GM18909 (cell line): ENCODE results near the gene EXOC3.

Experiments
- ATAC-seq: cut with Tn5 transposase; IDR thresholded peaks from one replicate; pipeline ENCODE4 v1.9.1; 2021; ENCODE audit warnings: mild to moderate bottlenecking; ENCODE audit not compliant: unreplicated experiment, poor library complexity

EXOC3 gene

DNA sequence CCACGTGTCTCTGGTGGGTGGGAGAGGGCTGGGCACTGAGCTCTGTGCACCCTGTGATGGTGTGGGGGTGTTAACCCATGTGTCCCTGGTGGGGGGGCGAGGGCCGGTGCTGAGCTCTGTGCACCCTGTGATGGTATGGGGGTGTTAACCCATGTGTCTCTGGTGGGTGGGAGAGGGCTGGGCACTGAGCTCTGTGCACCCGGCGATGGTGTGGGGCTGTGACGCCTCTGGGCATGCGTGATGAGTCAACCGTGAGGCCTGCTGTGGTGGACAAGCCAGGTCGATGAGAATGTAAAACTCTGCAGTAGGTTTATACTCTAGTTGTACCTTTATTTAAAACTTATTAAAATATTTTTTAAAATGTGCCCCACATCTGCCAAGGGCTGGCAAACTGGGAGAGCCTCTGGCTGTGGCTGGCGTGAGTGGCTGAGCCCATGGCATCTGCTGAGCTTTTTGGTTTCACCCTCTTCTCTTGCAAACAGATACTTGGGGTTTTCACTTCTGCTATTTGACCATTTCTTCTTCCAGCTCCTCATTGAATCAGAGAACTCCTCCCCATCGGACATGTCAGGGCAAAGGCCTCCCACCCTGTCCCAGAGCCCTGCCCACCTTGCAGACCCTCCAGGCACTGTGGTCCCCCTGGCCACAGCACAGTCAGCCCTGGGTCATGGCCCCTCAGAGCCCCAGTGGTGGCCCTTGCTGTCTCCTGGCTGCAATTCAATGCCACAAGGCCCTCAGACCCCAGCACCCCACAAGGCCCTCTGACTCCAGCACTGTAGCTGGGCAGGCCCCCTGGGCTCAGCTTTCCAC lies 18.5 kb upstream of the EXOC3 start:
- ATAC-seq = peak; percentile 86

DNA sequence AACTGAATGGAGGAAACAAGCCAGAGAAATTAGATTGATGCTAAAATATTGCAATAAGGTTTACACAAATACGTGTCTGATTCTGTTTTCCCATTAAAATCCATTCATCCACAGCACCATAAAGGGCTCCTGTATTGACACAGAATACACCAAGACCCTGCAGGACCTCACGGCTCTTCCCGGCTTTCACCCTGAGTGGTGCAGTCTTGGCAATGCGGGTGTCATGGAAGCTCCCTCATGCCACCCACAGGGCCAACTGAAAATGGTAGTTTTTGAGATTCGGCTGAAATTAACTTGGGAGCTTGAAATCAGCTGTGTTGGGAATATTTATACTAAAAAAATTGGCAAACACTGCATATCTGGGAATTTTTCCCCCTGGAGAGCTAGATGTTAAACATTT lies 17.3 kb upstream of the EXOC3 start:
- no peak for ATAC-seq

DNA sequence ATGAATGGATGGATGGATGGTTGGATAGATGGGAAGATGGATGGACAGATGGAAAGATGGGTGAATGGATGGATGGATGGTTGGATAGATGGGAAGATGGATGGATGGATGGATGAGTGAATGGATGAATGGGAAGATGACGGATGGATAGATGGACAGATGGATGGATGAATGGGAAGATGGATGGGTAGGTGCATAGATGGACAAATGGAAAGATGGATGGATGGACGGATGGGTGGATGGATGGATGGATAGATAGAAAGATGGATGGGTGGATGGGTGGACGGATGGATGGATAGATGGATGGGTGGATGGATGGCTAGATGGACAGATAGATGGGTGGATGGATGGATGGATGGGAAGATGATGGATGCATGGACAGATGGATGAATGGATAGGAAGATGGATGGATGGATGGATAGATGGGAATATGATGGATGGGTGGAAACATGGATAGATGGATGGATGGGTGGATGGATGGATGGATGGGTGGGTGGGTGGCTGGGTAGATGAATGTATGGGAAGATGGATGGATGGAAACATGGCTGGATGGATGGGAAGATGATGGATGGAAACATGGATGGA lies 16.5 kb upstream of the EXOC3 start:
- ATAC-seq = no peak

DNA sequence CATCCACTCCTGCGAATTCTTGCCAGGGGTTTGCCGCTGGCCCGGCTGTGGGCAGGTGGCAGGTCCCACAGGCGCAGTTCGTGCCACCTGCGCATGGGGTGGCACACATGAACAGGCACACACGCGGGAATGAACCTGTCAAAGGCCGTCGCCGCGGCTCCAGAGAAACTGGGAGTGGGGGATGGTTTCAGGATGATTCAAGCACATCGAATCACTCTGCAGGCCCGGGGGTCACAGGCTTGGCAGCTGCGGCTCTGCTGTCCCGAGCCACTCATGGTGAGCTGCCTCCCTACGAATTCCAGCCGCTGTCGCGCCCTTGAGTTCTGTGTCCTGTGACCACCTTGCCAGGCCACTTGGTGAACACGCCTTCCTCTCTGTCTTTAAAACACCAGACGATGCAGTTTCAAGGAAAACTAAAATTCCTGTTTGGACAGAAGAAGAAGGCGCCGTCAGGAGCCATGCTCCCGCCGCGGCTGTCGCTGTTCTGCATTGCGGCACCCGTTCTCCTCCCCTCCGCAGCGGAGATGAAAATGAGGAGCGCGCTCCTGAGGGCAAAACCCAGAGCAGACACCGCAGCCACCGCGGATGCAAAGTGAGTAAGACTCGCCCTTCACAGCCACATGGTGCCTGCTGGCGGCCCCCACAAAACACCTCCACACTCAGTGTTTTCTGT lies 15.4 kb upstream of the EXOC3 start:
- ATAC-seq = no peak

DNA sequence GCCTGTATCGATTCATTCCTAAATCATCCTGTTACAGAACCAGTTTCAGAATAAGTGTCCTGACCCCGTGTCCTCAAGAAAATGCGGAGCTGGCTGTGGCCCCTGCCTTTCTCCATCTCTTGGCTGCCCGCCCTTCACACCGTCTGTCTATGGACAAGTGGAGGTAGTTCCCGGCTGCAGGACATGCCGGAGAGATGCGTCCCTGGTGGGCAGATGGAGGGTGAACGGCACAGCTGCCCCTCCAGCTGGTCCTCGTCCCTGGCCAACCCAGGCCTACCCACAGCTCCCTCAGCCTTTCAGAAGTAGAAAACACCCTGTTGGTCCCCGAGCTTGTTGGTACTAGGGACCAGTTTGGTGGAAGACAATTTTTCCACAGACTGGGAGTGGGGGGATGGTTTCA lies 14.8 kb upstream of the EXOC3 start:
- no peak for ATAC-seq

DNA sequence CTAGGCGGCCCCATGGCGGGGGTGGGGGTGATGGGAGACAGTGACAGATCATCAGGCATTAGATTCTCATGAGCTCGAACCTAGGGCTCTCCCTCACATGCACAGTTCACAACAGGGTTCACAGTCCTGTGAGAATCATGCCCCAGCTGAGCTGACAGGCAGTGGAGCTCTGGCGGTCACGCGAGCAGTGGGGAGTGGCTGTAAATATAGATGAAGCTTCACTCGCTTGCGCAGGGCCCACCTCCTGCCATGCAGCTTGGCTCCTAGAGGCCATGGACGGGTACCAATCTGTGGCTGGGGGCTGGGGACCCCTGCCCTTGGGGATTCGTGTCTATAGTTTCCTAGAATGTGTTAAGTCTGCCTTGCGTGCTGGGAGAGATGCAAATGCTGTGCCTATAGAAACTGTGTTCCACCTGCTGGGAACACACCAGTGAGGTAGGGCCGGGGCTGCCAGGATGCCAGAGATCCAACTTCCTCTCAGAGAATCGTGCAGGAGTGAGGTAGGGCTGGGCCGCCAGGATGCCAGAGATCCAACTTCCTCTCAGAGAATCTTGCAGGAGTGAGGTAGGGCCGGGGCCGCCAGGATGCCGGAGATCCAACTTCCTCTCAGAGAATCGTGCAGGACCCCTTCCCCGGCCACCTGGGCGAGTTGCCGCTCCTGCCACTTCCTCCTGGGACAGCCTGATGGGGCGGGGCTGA lies 14.1 kb upstream of the EXOC3 start:
- ATAC-seq = no peak

DNA sequence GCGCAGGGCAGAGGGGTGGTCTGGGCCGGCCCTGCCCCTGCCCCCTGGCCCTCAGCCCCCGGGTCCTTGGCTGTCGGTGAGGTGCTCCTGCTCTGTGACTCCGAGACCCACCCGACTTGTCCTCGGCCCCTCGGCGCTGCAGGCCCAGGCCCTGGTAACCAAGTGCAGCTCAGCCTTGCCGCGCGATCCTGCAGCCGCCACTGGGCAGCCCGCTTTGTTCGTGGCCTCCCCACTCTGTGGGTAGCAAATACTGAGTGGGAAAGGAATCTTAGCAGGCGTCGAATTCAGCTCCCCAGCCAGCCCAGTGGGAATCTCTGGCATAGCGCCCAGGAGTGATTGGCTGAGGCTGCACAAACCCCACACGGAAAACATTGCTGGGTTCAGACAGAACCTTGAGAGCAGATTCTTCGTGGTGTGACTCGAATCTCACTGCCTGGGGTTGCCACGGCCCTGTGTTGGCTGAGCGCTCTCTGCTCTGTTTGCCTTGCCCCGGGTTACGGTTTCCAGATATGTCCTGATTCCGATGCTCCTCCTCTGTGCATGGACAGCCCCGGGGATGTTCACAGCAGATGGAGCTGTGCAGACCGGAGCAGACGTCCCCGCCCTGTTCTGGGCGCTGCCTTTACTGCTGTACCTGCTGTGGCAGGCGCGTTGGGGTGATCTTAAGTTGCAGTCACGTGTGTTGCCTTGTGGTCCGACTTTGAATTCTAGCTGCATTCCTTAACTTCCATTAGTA lies 13.4 kb upstream of the EXOC3 start:
- no peak for ATAC-seq

DNA sequence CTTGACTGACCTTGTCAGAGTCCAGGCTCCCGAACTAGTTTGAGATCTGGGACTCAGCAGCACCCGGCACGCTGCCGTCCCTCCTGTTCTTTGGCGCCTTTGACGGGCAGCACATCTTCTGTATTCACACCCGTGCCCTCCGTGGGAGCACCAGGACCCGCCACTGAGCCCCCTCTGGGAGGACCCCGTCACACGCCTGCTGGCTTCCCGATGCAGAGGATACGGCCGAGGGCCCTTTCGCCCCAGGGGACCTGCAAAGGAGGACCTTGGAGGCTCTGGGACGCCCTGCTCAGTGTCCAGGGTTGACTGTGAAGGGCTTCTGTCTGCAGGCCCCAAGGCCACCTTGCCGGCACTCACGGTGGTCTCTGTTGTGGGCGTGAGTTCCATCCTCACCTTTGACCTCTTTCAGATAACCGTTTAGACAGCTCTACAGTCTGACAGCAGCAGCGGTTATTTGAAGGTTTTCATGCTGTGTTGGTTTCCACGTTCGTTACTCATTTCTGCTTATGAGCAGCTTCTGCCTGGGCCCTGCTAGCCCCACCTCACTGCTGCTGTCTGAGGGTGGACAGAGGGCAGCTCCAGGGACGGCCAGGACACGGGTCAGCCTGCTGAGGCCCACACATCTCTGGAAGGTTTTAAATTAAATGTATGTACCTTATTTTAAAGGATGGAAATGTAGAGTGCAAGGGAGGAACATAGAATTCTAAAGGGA lies 12.6 kb upstream of the EXOC3 start:
- ATAC-seq = no peak

DNA sequence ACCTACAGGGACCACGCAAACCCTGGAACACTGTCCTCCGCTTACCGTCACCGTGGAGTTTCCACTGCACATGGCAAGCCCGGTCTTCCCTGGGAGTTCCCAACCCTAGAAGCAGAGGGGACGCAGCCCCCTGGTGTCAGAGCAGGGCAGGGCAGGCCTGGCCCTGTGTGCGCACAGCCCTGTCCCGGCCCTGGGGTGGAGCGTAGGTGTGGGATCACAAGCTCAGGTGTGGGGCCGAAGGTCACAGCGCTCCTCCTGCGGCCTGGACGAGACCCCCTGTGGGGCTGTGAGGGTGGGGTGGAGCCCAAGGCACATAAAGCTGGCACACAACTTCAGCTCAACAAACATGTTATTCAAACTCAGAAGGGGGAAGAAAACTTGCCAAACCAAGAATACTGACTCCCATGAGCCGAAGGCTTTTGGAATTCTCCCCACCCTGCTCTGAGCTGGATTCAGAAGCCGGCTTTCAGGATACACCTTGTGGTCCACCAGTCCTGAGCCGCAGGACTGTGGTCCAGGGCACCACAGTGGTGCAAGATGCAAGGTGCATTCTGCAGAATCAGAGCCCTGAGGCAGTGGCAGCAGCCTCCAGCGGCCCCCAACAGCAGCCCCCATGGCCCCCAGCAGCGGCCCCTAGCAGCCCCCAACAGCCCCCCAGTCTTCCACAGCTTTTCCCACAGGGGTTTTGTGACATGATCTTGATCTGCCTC lies 11.8 kb upstream of the EXOC3 start:
- ATAC-seq = peak; percentile 64

DNA sequence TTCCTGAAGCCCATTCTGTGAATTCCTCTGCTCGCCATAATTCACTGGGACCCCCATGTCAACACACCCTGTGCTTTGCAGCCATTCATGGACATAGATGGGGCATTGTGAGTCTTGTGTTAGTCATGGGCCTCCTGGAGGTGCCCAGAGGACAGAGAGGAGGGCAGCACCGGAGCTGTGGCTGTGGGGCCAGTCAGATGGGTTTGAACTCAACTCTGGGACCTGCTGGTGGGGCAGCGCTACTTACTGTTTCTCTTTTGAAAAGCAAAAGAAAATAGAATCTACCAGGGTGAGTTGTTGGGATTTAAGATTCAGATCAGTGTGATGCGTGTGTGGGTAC lies 11.3 kb upstream of the EXOC3 start:
- no peak for ATAC-seq

DNA sequence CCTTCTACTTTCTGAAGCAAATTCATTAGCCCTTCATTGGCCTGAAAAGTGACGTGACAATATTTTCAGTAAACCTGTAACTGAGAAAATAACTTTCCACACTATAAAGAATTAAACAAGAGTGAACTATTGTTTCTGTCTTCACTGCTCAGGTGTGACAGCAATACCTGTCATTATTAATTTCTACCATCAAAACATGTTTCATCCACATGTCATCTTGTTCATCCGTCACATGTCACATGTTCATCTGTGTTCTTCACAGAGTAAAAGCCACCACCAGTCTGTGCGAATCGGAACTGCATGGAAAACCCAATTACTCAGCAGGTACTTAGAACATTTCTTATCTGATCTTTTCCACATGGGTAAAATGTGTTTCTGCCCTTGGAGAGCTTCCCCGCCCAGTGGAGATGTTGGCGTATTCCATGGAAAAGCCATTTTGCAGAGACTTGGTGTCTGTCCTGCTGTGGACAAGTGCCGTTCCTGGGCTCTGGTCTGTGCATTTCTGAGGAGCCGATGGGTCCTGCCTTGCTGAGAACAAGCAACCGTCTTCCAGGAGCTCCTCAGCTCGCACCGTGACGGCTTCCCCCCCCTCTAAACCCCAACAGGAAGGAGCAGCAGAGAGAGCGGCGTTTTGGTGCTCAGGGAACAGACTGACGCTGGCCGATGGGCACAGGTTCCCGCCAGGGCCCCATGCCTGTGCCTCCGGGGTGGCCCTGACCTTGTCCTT lies 10.6 kb upstream of the EXOC3 start:
- no peak for ATAC-seq

DNA sequence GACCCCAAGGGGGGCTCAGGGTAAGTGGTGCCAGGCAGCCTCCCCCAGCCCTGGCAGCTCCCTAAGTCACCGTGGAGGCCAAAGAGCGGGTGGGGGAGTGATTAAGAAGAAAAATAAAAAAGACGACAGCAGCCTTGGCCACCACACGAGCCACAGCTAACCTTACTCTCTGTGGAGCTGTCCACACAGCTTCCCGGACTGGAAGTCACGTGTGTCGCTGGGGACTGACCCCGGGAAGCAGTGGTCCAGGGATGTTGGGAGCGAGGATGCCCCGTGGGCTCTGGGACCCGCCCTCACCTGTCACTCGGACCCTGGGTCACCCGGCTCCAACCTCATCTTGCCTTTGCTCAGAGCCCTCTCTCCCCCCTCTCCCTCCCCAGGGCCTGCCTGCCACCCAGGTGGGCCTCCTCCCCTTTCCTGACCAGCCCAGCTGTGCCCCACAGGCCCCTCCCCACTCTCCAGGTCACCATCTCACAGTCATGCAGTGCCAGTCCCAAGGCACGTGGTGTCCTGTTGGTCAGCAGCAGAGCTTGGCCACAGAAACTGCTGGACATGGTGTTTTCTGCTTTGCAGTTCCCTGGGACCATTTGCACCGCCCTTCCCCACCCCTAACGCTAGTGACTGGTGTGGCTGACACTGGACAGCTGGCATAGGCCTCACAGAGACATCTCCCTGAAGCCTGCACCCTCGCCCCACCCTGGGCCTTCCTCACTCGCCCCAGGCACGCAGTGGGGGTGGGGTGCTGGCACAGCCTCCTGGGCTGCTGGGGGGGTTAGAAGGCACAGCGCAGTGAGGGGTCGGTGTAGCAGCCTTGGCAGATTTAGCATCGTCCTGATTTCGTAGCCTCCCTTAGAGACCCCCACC lies 9.8 kb upstream of the EXOC3 start:
- ATAC-seq = no peak

DNA sequence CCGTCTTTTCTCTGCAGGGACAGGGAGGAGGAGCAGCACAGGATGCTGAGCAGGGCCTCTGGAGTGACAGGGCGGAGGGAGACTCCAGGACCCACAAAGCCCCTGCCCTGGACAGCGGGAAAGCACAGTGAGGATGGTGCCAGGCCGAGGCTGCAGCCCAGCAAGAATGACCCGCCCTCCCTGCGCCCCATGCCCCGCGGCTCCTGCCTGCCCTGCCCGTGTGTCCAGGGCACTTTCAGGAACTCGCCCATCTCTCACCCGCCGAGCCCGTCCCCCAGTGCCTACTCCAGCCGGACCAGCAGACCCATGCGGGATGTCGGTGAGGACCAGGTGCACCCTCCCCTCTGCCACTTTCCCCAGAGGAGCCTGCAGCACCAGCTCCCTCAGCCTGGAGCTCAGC lies 9.1 kb upstream of the EXOC3 start:
- ATAC-seq = no peak

DNA sequence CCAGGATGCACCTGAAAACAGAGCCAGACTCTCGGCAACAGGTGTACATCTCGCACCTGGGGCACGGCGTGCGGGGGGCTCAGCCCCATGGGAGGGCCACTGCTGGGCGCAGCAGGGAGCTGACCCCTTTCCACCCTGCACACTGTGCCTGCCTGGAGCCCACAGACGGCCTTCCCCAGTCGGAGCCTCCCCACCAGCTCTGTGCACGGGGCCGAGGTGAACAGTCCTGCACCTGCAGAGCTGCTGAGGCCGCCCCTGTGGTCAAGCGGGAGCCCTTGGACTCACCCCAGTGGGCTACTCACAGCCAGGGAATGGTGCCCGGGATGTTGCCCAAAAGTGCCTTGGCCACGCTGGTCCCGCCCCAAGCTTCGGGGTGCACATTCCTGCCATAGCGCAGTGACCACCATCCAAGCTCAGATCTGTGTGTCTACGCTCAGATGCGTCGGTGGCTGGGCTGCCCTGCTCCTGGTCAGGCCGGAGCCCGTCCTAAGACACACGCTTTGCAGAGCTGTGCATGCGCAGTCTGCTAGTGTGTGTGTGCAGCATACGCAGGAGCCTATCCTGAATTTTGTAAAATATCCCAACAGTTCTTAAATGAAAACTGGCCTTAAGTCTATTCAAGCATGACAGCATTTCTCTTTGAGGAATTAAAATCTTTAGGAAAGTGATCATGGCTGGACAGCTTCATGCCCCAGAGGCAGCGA lies 8.4 kb upstream of the EXOC3 start:
- no peak for ATAC-seq

DNA sequence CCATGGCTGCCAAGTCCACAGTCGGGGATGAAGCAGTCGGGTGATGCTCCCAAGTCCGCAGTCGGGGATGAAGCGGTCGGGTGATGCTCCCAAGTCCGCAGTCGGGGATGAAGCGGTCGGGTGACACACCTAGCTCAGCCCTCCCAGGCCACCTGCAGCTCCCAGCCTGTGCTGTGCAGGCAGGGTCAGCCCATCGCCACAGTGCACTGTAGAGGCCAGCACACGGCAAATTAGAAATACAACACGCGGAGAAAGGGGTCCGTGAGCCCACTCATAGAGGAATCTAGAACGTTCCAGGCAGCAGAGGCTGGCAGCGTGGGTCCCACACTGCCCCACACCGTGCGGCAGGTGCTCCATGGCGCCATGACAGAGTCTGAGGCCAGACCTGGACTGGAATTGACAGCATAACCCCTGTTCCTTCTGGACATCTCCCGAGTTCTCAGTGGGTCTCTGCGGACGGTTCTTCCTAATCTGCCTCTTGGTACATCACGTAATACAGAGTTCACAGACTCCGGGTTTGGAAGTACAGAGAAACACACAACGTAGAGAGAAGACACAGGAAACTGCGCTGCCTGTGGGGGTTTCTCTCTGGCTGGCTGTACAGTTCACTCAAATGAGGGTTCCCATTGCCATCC lies 7.7 kb upstream of the EXOC3 start:
- ATAC-seq = no peak

DNA sequence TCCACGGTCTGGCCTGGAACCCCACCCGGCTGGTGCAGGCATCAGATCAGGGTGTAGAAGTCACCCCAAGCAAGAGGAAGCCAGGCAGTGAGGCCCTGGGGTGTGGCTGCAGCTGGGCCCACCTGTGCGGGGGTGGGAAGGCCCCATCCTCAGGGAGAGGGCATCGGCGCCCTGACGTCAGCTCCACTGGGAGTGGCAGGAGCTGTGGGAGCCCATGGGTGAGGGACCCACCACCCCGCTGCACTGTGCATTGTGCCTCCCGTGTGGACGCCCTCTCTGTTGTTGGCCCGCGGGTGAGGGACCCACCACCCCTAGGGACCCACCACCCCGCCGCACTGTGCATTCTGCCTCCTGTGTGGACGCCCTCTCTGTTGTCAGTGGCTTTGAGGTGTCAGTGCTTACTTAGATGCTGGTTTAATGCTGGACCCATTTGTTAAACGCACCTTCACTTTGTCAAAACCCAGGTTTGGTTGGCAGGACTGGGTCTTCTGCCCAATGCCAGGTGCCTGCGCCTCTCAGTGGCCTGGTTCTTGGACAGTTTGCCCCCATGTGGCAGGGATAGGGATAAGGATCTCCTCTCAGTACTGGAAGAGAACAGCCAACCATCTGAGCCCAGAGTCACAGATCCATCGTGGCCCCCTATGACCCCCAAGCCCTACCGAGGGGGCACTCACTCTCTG lies 6.9 kb upstream of the EXOC3 start:
- ATAC-seq = no peak
